Measurements from ENCODE around the gene CD68.

DNA sequence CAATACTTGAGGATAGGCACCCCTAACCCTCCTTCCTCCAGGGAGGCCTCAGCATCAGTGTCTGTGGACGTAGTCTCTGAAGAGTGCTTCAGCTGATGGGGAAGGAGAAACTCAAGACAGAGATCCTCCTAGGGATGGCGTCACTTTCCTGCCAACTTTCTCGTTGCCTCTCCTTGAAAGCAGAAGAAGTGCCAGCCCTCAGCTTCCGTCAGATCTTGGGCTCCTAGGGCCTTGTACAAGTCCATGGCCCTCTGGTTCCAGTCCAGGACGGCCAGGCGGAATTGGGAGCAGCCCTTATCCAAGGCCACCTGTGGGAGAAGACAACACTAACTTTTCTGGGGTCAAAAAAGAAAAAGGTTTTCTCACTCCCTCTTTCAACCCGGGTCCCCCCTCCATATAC, 46.9 kb downstream of the CD68 start:
- no peak for TF ChIP-seq POLR2A (IDR thresholded peaks at IDR 0.05)
- TF ChIP-seq, protein P1, sequence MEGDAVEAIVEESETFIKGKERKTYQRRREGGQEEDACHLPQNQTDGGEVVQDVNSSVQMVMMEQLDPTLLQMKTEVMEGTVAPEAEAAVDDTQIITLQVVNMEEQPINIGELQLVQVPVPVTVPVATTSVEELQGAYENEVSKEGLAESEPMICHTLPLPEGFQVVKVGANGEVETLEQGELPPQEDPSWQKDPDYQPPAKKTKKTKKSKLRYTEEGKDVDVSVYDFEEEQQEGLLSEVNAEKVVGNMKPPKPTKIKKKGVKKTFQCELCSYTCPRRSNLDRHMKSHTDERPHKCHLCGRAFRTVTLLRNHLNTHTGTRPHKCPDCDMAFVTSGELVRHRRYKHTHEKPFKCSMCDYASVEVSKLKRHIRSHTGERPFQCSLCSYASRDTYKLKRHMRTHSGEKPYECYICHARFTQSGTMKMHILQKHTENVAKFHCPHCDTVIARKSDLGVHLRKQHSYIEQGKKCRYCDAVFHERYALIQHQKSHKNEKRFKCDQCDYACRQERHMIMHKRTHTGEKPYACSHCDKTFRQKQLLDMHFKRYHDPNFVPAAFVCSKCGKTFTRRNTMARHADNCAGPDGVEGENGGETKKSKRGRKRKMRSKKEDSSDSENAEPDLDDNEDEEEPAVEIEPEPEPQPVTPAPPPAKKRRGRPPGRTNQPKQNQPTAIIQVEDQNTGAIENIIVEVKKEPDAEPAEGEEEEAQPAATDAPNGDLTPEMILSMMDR (IDR thresholded peaks at IDR 0.05), result no peak
- TF ChIP-seq EP300 (IDR thresholded peaks at IDR 0.05), result no peak
- TF ChIP-seq POLR2AphosphoS5 (IDR thresholded peaks at IDR 0.05), result no peak

All from sigmoid colon (tissue), 4 donors.